GM18858 (cell line): ENCODE results near the gene NUP205.
"Not testable (repeated sequence)": the region's sequence is repeated elsewhere in the genome, so short reads cannot be mapped to it uniquely, and the experiment has no call there.

ENCODE experiments used
- ATAC-seq: cut with Tn5 transposase; IDR thresholded peaks from one replicate; pipeline ENCODE4 v1.9.1; 2021; ENCODE audit not compliant: unreplicated experiment

Gene NUP205

DNA sequence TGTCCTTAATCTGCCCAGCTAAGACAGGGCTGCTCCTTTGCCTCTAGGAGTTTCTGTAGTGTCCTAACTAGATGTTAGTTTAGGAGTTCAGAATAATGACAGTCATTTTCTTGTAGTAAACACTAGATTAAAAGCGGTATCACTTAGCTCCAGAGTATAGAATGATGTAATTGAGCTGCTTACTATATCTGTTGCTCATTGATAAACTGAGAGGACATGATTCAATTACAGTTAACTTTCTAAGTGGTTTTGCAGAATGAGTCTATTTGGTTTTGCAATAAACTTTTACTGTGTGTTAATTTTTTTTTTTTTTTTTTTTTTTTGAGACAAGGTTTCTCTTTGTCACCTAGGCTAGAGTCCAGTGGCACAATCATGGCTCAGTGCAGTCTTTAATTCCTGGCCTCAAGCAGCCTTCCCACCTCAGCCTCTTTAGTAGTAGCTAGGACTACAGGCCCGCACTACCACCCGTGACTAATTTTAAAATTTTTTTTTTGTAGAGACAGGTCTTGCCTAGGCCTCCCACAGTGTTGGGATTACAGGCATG is 106.4 kb downstream of the NUP205 start:
- no peak for ATAC-seq

GRCh38 chr7:135665042-135665441 is 107.3 kb downstream of the NUP205 start:
- no peak for ATAC-seq

- ATAC-seq = no peak
These were observed 108.4 kb downstream of the NUP205 start for GRCh38 chr7:135666156-135666555.

- no peak for ATAC-seq
These were observed 109.1 kb downstream of the NUP205 start for GRCh38 chr7:135666846-135667245.

- not testable (repeated sequence) for ATAC-seq
These were observed 109.9 kb downstream of the NUP205 start for GRCh38 chr7:135667626-135668025.

DNA sequence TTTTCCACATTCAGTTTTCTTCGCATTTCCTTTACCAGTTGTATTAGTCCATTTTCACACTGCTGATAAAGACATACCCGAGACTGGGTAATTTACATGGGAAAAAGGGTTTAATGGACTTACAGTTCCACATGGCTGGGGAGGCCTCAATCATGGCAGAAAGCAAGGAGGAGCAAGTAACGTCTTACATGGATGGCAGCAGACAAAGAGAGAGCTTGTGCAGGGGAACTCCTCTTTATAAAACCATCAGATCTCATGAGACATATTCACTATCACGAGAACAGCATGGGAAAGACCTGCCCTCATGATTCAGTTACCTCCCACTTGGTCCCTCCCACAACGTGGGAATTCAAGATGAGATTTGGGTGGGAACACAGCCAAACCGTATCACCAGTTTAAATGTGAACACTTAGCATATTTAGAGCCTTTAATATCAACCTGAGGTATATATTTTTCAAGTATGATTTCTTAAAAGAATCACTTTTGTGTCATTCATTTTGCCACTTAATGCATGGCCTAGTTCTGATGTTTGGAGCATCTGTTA is 111.2 kb downstream of the NUP205 start:
- ATAC-seq = not testable (repeated sequence)

- ATAC-seq = no peak
These were observed 112.1 kb downstream of the NUP205 start for GRCh38 chr7:135669774-135670173.

DNA sequence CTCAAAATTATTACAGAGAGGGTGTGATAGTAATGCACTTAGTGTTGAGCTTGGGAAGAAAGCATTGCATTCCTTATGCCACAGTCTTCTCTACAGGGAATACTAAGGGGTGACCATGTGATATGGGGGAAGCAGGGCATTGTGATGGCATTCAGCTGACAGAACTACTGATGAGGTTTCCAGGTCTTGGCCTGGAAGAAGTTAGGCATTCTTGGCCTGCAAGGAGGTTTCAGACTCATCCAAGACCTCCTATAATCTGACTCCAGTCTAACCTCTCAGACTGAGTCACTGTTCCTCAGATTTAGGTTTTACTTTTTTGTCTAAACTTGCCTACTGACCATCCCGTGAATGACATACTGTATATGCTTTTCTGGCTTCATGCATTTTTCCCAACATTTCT is 112.5 kb downstream of the NUP205 start:
- no peak for ATAC-seq

GRCh38 chr7:135672560-135673359 is 115.0 kb downstream of the NUP205 start:
- ATAC-seq = peak; percentile 70

DNA sequence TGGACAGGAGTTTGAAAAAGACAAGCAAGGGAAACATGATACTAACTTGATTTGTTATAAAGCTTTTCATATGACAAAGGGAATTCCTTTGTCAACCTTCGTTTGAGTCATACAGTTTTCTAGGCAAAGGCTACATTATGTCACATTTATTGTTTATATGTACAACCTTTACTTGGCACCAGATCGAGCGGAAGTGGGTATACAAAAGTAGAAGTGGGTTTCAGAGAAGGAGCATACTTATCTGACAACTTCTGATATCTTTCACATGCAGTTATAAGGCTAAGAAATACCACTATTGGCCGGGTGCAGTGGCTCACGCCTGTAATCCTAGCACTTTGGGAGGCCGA is 115.6 kb downstream of the NUP205 start:
- ATAC-seq = no peak

DNA sequence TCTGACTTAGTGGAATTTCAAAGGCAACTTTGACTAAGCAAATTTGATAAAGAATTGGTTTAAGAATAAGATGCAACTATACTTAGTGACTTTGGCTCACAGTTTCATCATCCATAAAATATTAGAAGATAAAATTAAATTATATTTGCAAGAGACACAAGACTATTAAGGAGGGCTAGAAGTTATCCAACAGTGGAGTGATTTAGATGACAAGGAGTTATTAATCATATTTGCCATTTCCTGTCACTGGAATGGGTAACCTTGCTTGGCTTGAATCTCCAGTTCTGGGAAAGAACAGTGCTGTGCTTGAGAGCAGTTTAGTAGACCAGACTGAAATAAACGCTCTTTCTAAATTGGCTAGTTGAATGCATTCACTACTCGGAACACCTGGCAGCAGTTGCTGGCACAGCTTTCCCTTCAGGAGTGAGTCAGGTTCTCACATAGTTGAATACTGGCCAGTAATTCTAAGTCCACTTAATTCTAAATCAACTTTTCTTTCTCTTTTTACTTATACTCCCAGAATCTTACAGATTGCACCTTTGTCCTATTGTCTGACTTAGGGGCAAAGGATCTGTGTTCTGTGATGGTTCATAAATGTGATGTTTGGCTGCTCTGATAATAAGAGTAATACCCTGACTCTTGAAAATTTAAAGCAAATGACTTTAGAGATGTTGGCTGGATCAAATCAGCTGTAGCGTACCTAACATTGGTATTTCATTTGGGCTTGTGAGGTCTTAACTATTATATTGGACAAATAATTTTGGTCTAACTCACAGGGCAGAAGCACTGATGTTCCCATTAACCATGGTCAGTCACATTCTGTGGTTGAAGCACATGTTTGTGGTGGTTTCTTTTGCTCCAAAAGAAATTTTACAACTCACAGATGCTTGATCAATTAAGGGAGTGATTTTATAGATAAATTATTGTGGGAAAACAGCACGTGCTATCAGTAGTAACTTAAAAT is 121.2 kb downstream of the NUP205 start:
- no peak for ATAC-seq

DNA sequence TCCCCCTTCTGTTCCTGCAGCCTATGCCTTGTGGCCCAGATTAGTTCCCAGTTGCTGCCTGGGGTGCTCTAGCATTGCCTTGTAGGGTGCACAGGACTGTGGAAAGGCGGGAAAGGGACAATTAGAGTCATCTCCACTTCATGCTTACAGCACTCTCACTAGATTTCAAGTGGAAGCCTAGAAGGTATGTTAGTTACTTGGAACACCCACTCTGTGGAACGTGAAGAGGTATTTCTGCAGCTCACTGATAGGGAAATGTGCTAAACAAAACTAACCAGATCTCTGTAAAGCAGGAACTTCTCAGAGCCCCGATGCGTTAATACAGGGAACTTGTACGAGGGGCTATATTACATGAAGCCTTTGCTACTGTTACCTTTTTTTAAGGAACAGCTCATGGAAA is 124.0 kb downstream of the NUP205 start:
- ATAC-seq = no peak

- no peak for ATAC-seq
These were observed 124.5 kb downstream of the NUP205 start for GRCh38 chr7:135682191-135682590.

DNA sequence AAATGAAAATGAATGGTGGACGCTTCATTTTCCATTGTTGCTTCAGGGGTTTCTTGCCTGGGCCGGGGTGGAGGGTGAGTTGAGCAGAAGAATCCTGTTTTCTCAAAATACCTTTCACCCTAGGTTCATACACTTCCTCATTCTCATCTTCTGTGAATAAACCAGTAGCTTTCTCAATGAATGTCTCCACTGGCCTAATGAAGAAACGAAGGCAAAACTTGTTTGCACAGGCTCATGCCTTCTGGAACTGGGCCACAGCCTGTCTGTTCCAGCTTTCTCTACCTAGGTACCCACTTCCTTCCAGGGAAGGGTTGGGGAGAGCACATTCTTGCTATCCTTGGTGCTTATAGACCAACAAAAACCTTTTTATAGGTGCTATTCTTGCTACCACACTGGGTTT is 125.9 kb downstream of the NUP205 start:
- ATAC-seq = no peak

DNA sequence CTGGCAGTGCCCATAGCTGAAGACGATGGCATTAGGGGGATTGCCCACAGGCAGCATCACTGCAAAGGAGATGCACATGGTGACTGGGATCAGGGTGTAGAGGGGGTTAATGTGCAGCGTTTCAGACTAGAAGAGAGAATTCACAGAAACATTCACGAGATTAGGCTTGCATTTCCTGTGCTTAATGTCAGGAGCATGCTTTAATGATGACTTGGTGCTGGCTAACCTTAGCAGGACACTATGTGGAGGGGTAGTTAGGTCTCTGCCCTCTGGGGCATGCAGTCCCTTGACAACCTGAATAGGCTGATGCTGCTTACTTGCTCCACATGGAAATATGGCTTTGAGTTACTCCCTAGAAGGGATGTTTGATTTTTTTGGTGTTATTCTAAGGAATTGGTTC is 126.4 kb downstream of the NUP205 start:
- ATAC-seq = no peak

- no peak for ATAC-seq
These were observed 127.0 kb downstream of the NUP205 start for GRCh38 chr7:135684699-135685098.

- ATAC-seq = no peak
These were observed 127.8 kb downstream of the NUP205 start for GRCh38 chr7:135685306-135686084.

DNA sequence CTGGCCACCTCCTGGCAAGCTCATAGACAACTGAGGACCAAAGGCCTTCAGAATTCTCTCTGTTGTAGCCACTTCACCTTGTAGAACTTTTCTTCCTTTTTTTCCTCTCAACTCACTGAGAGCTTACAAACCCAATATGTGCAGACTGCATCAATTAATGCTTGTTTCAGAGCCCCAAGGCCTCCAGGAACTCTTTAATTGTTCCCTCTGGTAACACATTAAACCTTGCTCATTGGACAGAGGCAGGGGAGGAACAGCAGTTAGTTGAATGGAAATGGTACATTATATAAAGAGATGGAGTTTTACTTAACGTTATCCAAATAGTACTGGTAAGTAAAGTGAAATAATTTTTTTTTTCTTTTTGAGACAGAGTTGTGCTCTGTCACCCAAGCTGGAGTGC is 129.7 kb downstream of the NUP205 start:
- ATAC-seq = no peak

- no peak for ATAC-seq
These were observed 132.8 kb downstream of the NUP205 start for GRCh38 chr7:135690566-135690965.

GRCh38 chr7:135692055-135692454 is 134.3 kb downstream of the NUP205 start:
- no peak for ATAC-seq

DNA sequence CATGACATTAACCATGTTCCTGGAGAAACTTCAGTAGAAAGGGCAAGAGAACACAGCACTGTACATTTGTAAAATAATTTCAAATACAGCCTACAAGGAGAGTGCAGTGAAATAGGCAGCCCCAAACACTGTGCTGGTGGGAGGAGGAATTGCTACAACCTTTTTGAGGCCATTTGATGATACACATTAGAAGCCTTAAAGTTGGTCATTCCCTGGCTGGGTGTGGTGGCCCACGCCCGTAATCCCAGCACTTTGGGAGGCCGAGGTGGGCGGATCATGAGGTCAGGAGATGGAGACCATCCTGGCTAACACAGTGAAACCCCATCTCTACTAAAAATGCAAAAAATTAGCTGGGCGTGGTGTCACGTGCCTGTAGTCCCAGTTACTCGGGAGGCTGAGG is 134.9 kb downstream of the NUP205 start:
- not testable (repeated sequence) for ATAC-seq
